ENCODE measurements around the gene NCBP2L. TPM values are rescaled to one million over a fixed set of nuclear protein-coding genes. Genes with fewer than 3 reads are reported as not detected.

The NCBP2L gene
- total RNA-seq, 1 donor from 2014 or later, result not detected

GRCh38 chrX:107836958-107837357 lies 59.4 kb downstream of the NCBP2L start:
- H3K36me3 ChIP-seq, result peaks cover 6% of the 10 kb centered on the region
- no peak for ATAC-seq
- no peaks in the 10 kb centered on the region for H3K27me3 ChIP-seq (ENCODE audit: low read depth)
- no peak overlapping the region for H3K4me3 ChIP-seq
- no peak overlapping the region for H3K27ac ChIP-seq
- no peaks in the 10 kb centered on the region for H3K4me1 ChIP-seq
- DNase-seq, result no peak
- intact Hi-C loops (cut with DNase I), result no loop called here
- no peaks in the 10 kb centered on the region for H3K9me3 ChIP-seq
- TF ChIP-seq CTCF (IDR thresholded peaks at IDR 0.05), result no peak

- Histone ChIP-seq H3K27ac (no peak overlapping the region), H3K9me3 (no peaks in the 10 kb centered on the region), H3K4me3 (no peak overlapping the region), H3K36me3 (peaks cover 6% of the 10 kb centered on the region), H3K27me3 (ENCODE audit: low read depth) (no peaks in the 10 kb centered on the region), H3K4me1 (no peaks in the 10 kb centered on the region)
- DNase-seq, result no peak
- no peak for TF ChIP-seq CTCF (IDR thresholded peaks at IDR 0.05)
- ATAC-seq, result no peak
- intact Hi-C loops (cut with DNase I), result no loop called here
Observed at GRCh38 chrX:107840971-107841370, 63.4 kb downstream of the NCBP2L start.

- no peak for TF ChIP-seq CTCF (IDR thresholded peaks at IDR 0.05)
- ATAC-seq (no peak), DNase-seq (no peak)
- Histone ChIP-seq H3K9me3 (no peaks in the 10 kb centered on the region), H3K36me3 (peaks cover 6% of the 10 kb centered on the region), H3K4me1 (no peaks in the 10 kb centered on the region), H3K27ac (no peak overlapping the region), H3K27me3 (ENCODE audit: low read depth) (no peaks in the 10 kb centered on the region), H3K4me3 (no peak overlapping the region)
- intact Hi-C loops (cut with DNase I), result no loop called here
Observed at GRCh38 chrX:107842715-107843400, 65.3 kb downstream of the NCBP2L start.

Other genes with a start within 250 kb of the NCBP2L start
- 26.9 TPM for gene PRPS1, start 149.2 kb upstream of the NCBP2L start, total RNA-seq
- gene TSC22D3, start 1.9 kb upstream of the NCBP2L start, total RNA-seq, result 350 TPM
- gene MID2, start 48.1 kb downstream of the NCBP2L start, total RNA-seq, result 20.3 TPM
- not detected for gene TEX13B, start 204.6 kb downstream of the NCBP2L start, total RNA-seq